Neuronal stem cell (in vitro differentiated cells): ENCODE data around the gene VWC2.

Experiments used
- DNase-seq: peaks from one replicate; pipeline ENCODE4 v3.0.0-alpha.2; 2013; ENCODE audit warnings: low spot score
- H2AFZ ChIP-seq: one replicate; pipeline ENCODE4 v1.6.1; 2013; ENCODE audit warnings: mild to moderate bottlenecking, low read length, inconsistent platforms
- H2AK5ac ChIP-seq: 2 replicates; pipeline ENCODE4 v1.6.1; 2013; ENCODE audit warnings: low read depth, mild to moderate bottlenecking, inconsistent platforms, low read length, moderate library complexity, mixed read lengths
- H2BK120ac ChIP-seq: 2 replicates; pipeline ENCODE4 v1.6.1; 2013; ENCODE audit warnings: low read depth, mild to moderate bottlenecking, inconsistent platforms, low read length, moderate library complexity, mixed read lengths
- H2BK12ac ChIP-seq: one replicate; pipeline ENCODE4 v1.6.1; 2013; ENCODE audit warnings: low read length, inconsistent platforms
- H2BK15ac ChIP-seq: 2 replicates; pipeline ENCODE4 v1.6.1; 2013; ENCODE audit warnings: mild to moderate bottlenecking, low read length, inconsistent platforms, mixed read lengths
- H2BK5ac ChIP-seq: one replicate; pipeline ENCODE4 v1.6.1; 2013; ENCODE audit warnings: inconsistent platforms, mild to moderate bottlenecking, low read length, moderate library complexity
- H3K14ac ChIP-seq: one replicate; pipeline ENCODE4 v1.6.1; 2013; ENCODE audit warnings: low read length, inconsistent platforms
- H3K18ac ChIP-seq: 2 replicates; pipeline ENCODE4 v1.6.1; 2013; ENCODE audit warnings: low read length, inconsistent platforms
- H3K23ac ChIP-seq: 2 replicates; pipeline ENCODE4 v1.6.1; 2013; ENCODE audit warnings: low read depth, mild to moderate bottlenecking, mixed read lengths, low read length, inconsistent platforms; ENCODE audit not compliant: poor library complexity
- H3K27ac ChIP-seq: replicated peaks from 3 replicates; pipeline ENCODE4 v1.5.1; 2013; ENCODE audit warnings: low read length, inconsistent platforms
- H3K27me3 ChIP-seq, 3 experiments: 2 replicates each; pipeline ENCODE4 v1.6.1; 2013; ENCODE audit warnings: low read length in 3 of 3, mild to moderate bottlenecking in 2 of 3, inconsistent platforms in 1 of 3, low read depth in 1 of 3, mixed read lengths in 1 of 3, moderate library complexity in 1 of 3; ENCODE audit not compliant: control insufficient read depth in 3 of 3, insufficient read depth in 3 of 3
- H3K36me3 ChIP-seq, 2 donors: replicated peaks in 1 of 2; 2 replicates each; pipeline ENCODE4 v1.6.1; 2013; ENCODE audit warnings: low read length in 2 of 2; ENCODE audit not compliant: control insufficient read depth in 2 of 2, insufficient read depth in 2 of 2
- H3K4ac ChIP-seq: 2 replicates; pipeline ENCODE4 v1.6.1; 2013; ENCODE audit warnings: inconsistent platforms, mild to moderate bottlenecking, low read length, moderate library complexity
- H3K4me1 ChIP-seq, 2 donors: 1 replicate in 1 of 2; 2 replicates in 1 of 2; pipeline ENCODE4 v1.6.1; 2013; ENCODE audit warnings: low read length in 2 of 2, low read depth in 1 of 2; ENCODE audit not compliant: control insufficient read depth in 2 of 2, insufficient read depth in 1 of 2
- H3K4me2 ChIP-seq: one replicate; pipeline ENCODE4 v1.6.1; 2013; ENCODE audit warnings: mild to moderate bottlenecking, low read length, inconsistent platforms; ENCODE audit not compliant: insufficient read depth, poor library complexity, severe bottlenecking
- H3K4me3 ChIP-seq, 2 donors: 2 replicates each; pipeline ENCODE4 v1.5.1; 2013; ENCODE audit warnings: low read length in 2 of 2, mild to moderate bottlenecking in 2 of 2, inconsistent platforms in 1 of 2, moderate library complexity in 1 of 2
- H3K79me1 ChIP-seq: one replicate; pipeline ENCODE4 v1.6.1; 2013; ENCODE audit warnings: low read depth, mild to moderate bottlenecking, inconsistent platforms, low read length, moderate library complexity
- H3K9ac ChIP-seq: one replicate; pipeline ENCODE4 v1.6.1; 2013; ENCODE audit warnings: mild to moderate bottlenecking, low read depth, low read length, inconsistent platforms; ENCODE audit not compliant: poor library complexity
- H3K9me3 ChIP-seq, 2 donors: replicated peaks in 1 of 2; 2 replicates each; pipeline versions ENCODE3 to v1.6.1; 2013; ENCODE audit warnings: low read length in 2 of 2, mild to moderate bottlenecking in 2 of 2, inconsistent platforms in 1 of 2, low read depth in 1 of 2, mixed read lengths in 1 of 2, moderate library complexity in 1 of 2; ENCODE audit not compliant: control insufficient read depth in 2 of 2, insufficient read depth in 1 of 2
- H4K8ac ChIP-seq: one replicate; pipeline ENCODE4 v1.6.1; 2013; ENCODE audit warnings: low read depth, mild to moderate bottlenecking, inconsistent platforms, low read length, moderate library complexity
- H4K91ac ChIP-seq: one replicate; pipeline ENCODE4 v1.6.1; 2013; ENCODE audit warnings: low read length, low read depth, mild to moderate bottlenecking, inconsistent platforms; ENCODE audit not compliant: poor library complexity
- WGBS, 2 donors: extraction: QIAGEN DNeasy Blood & Tissue Kit; methylation state at CpG; one replicate each; pipeline ENCODE4 v1.1.7; 2013; ENCODE audit warnings: missing lambda C conversion rate in 2 of 2, mixed read lengths in 1 of 2; ENCODE audit not compliant: insufficient read length in 2 of 2, insufficient replicate concordance in 1 of 2; ENCODE audit errors: extremely low coverage in 2 of 2; 5-methylcytosine and 5-hydroxymethylcytosine counted together

Gene VWC2

DNA sequence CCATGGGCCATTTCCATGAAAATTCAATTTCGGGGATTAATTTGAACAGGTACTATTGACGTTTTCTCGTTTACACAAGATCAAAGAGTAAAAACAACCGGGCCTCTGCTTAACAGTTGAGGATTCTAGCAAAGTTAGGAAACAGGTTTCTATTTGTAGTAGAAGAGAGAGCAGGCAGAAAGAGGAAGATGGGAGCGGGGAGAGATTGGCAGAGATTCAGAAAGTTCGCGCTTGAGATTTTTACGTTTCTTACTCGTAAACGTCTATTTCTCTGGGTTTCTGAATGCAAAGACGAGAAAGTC, 571 bp upstream of the VWC2 start:
- Histone ChIP-seq H3K36me3 (no peaks in the 10 kb centered on the region), H3K4me1 (peaks cover 0 to 4% of the 10 kb centered on the region in 2 donors), H3K4me3 (no peak overlapping the region)

DNA sequence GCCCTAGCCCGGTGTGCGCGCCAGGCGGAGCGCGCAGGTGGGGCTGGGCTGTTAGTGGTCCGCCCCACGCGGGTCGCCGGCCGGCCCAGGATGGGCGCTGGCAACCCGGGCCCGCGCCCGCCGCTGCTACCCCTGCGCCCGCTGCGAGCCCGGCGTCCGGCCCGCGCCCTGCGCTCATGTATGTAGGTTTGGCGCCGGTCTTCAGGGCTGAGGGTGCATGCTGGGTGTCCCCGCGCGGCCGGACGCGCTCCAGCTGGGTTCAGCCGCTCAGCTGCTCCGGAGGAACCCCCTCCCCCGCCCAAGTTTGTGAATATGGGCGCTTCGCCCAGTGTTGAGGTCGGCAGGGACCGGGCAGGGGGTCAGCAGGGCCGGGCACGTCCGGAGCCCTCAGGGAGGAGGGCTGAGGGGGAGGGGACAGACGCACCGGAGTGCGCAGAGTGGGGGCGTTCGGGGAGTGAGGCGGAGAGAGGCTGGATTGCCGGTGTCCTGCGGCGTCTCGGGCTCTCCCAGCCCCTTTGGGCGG, 559 bp downstream of the VWC2 start:
- no peak for DNase-seq
- WGBS, 2 donors: no CpG with 5 or more reads among the region's 56 CpGs

More for the DNA sequence above, 571 bp upstream of the VWC2 start:
- H2AK5ac ChIP-seq: no peak overlapping the region
- H3K9ac ChIP-seq: no peak overlapping the region
- no peak overlapping the region for H2BK5ac ChIP-seq
- H3K27me3 ChIP-seq: peaks cover 7 to 73% (median 24%) of the 10 kb centered on the region in 3 experiments
- H4K91ac ChIP-seq: no peak overlapping the region
- H2BK12ac ChIP-seq: no peak overlapping the region
- no peak overlapping the region for H3K27ac ChIP-seq
- H3K4me2 ChIP-seq: peak overlapping the region; percentile 100
- peak overlapping the region; percentile 80 for H2AFZ ChIP-seq
- H3K14ac ChIP-seq: no peak overlapping the region
- no peak overlapping the region for H3K18ac ChIP-seq
- no peak overlapping the region for H2BK15ac ChIP-seq
- H3K79me1 ChIP-seq: no peaks in the 10 kb centered on the region
- no peak overlapping the region for H3K4ac ChIP-seq
- H4K8ac ChIP-seq: no peak overlapping the region
- no peak overlapping the region for H3K23ac ChIP-seq
- no peak overlapping the region for H2BK120ac ChIP-seq
- no CpG with 5 or more reads among the region's 11 CpGs for WGBS, 2 donors
- no peaks in the 10 kb centered on the region for H3K9me3 ChIP-seq
- no peak for DNase-seq

GRCh38 chr7:49774459-49775064, 1.1 kb downstream of the VWC2 start:
- H2BK120ac ChIP-seq: no peak overlapping the region
- peak overlapping the region; percentile 100 for H3K4me2 ChIP-seq
- H2BK12ac ChIP-seq: no peak overlapping the region
- H2BK15ac ChIP-seq: no peak overlapping the region
- H3K79me1 ChIP-seq: no peaks in the 10 kb centered on the region
- peaks cover 0 to 4% of the 10 kb centered on the region in 2 donors for H3K4me1 ChIP-seq
- H3K4me3 ChIP-seq: peak overlapping the region in 1 of 2 donors; percentile 85
- no peak overlapping the region for H3K14ac ChIP-seq
- no peak overlapping the region for H2AK5ac ChIP-seq
- H4K91ac ChIP-seq: no peak overlapping the region
- H3K4ac ChIP-seq: no peak overlapping the region
- H2BK5ac ChIP-seq: no peak overlapping the region
- H3K9me3 ChIP-seq: no peaks in the 10 kb centered on the region
- no peaks in the 10 kb centered on the region for H3K36me3 ChIP-seq
- H2AFZ ChIP-seq: peak overlapping the region; percentile 80
- H4K8ac ChIP-seq: no peak overlapping the region
- WGBS, 2 donors: no CpG with 5 or more reads among the region's 36 CpGs
- H3K9ac ChIP-seq: peak overlapping the region; percentile 10
- DNase-seq: peak; percentile 47
- H3K27ac ChIP-seq: no peak overlapping the region
- H3K18ac ChIP-seq: peak overlapping the region; percentile 78
- H3K27me3 ChIP-seq: peaks cover 7 to 79% (median 24%) of the 10 kb centered on the region in 3 experiments
- H3K23ac ChIP-seq: no peak overlapping the region

More for the DNA sequence above, 559 bp downstream of the VWC2 start:
- Histone ChIP-seq H3K79me1 (no peaks in the 10 kb centered on the region), H3K4me3 (peak overlapping the region; percentile 17 to 85), H2BK5ac (no peak overlapping the region), H2AK5ac (no peak overlapping the region), H3K18ac (peak overlapping the region; percentile 78), H3K36me3 (no peaks in the 10 kb centered on the region), H3K27me3 (peaks cover 7 to 77% (median 24%) of the 10 kb centered on the region in 3 experiments), H3K9me3 (no peaks in the 10 kb centered on the region), H3K4me2 (peak overlapping the region; percentile 100), H2BK15ac (peak overlapping the region; percentile 25), H2AFZ (peak overlapping the region; percentile 80), H2BK120ac (no peak overlapping the region), H3K4me1 (peaks cover 0 to 4% of the 10 kb centered on the region in 2 donors), H3K27ac (no peak overlapping the region), H2BK12ac (no peak overlapping the region), H3K14ac (no peak overlapping the region), H3K4ac (no peak overlapping the region), H4K91ac (no peak overlapping the region), H4K8ac (no peak overlapping the region), H3K23ac (peak overlapping the region; percentile 8), H3K9ac (peak overlapping the region; percentile 70)

GRCh38 chr7:49775065-49775948, 1.9 kb downstream of the VWC2 start:
- no peak overlapping the region for H2BK120ac ChIP-seq
- H3K36me3 ChIP-seq: no peaks in the 10 kb centered on the region
- no peaks in the 10 kb centered on the region for H3K79me1 ChIP-seq
- H3K27ac ChIP-seq: no peak overlapping the region
- H3K14ac ChIP-seq: no peak overlapping the region
- peak overlapping the region; percentile 90 for H3K18ac ChIP-seq
- peak overlapping the region; percentile 37 for H2BK15ac ChIP-seq
- H3K4me2 ChIP-seq: peak overlapping the region; percentile 100
- no peak overlapping the region for H2AK5ac ChIP-seq
- peak overlapping the region; percentile 51 for H3K23ac ChIP-seq
- H2AFZ ChIP-seq: peak overlapping the region; percentile 85
- H3K9ac ChIP-seq: peak overlapping the region; percentile 70
- H4K91ac ChIP-seq: no peak overlapping the region
- peaks cover 7 to 80% (median 24%) of the 10 kb centered on the region in 3 experiments for H3K27me3 ChIP-seq
- DNase-seq: no peak
- H2BK12ac ChIP-seq: no peak overlapping the region
- no peak overlapping the region for H4K8ac ChIP-seq
- no peak overlapping the region for H2BK5ac ChIP-seq
- peak overlapping the region in 1 of 2 donors; percentile 85 for H3K4me3 ChIP-seq
- no peaks in the 10 kb centered on the region for H3K9me3 ChIP-seq
- peaks cover 0 to 4% of the 10 kb centered on the region in 2 donors for H3K4me1 ChIP-seq
- no peak overlapping the region for H3K4ac ChIP-seq
- WGBS, 2 donors: no CpG with 5 or more reads among the region's 106 CpGs
